H1 (cell line): Measurements from ENCODE around the gene DNAAF5. TPM values are rescaled to one million over a fixed set of nuclear protein-coding genes. Genes with fewer than 3 reads are reported as not detected.

Experiments
- BRCA1 ChIP-seq: IDR thresholded peaks from 2 replicates; pipeline ENCODE4 v1.6.1; 2012; ENCODE audit warnings: low read depth, low read length, improper control_type of control experiment
- EGR1 ChIP-seq: IDR thresholded peaks from 2 replicates; pipeline ENCODE4 v1.6.1; 2011; ENCODE audit warnings: low read depth, low read length, borderline replicate concordance
- JUN ChIP-seq: IDR thresholded peaks from 2 replicates; pipeline ENCODE4 v1.6.1; 2011; ENCODE audit warnings: low read depth, mild to moderate bottlenecking, improper control_type of control experiment, low read length
- MAFK ChIP-seq: IDR thresholded peaks from 2 replicates; pipeline ENCODE4 v1.6.1; 2012; ENCODE audit warnings: low read depth, mild to moderate bottlenecking, improper control_type of control experiment, low read length
- SIN3A ChIP-seq, 2 experiments: IDR thresholded peaks in 1 of 2; conservative IDR thresholded peaks in 1 of 2; 2 replicates each; pipeline ENCODE4 v1.6.1; 2011 to 2012; ENCODE audit warnings: low read length in 2 of 2, improper control_type of control experiment in 1 of 2, low read depth in 1 of 2, mild to moderate bottlenecking in 1 of 2
- polyA plus RNA-seq, 7 experiments: library from polyadenylated mRNA; depleted of rRNA in 3 of 7; stranded (reverse) in 5 of 7; unstranded in 2 of 7; fragments of >200 nt in 5 of 7; fragments of 200-250 nt in 2 of 7; gene quantifications; 1 replicate in 5 of 7; 2 replicates in 1 of 7; 4 replicates in 1 of 7; pipeline versions ENCODE4 v1.2.1 to v1.2.3, GENCODE V29; 2011 to 2013; ENCODE audit warnings: missing spikeins in 2 of 7, mixed read lengths in 2 of 7
- total RNA-seq: library from RNA; stranded (reverse); fragmentation: NEBNext Ultra II Directional; extraction: Animal tissue kit (Norgen Biotek cat#: 25700); gene quantifications from 2 replicates; pipeline ENCODE4 v1.2.1, GENCODE V29; 2021
- TF ChIP-seq, protein P1 (sequence below): fragments of 300-600 bp; sonication (generic); IDR thresholded peaks from 2 replicates; pipeline ENCODE4 v1.7.1; 2012; ENCODE audit warnings: low read length, moderate library complexity, mild to moderate bottlenecking, inconsistent platforms; ENCODE audit not compliant: insufficient replicate concordance

The DNAAF5 gene
- total and polyA plus RNA-seq, 2 of the 8 experiments (the other 6 are each of a cell fraction or from before 2014, with no cell fraction given), result 55.1 to 95.9 TPM

DNA sequence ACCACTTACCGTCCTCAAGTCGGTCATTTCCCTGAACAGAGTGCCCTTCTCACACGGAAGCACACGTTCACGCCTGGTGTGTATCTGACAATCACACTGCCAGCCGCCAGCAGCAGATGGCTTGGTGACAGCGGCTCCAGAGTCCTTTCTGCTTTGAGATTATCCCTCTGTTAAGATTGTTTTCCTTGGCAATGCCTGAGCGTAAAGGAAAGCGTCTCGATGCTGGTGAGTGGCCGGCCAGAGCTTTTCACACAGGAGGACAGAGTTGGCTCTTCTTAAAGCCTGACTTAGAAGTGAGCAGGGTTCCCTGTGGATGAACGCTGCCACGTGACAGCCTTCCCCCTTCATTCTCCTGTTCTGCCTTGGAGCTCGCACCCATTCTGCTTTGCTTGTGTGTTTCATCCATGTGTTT, 22.6 kb downstream of the DNAAF5 start (continued):
- TF ChIP-seq, protein P1, sequence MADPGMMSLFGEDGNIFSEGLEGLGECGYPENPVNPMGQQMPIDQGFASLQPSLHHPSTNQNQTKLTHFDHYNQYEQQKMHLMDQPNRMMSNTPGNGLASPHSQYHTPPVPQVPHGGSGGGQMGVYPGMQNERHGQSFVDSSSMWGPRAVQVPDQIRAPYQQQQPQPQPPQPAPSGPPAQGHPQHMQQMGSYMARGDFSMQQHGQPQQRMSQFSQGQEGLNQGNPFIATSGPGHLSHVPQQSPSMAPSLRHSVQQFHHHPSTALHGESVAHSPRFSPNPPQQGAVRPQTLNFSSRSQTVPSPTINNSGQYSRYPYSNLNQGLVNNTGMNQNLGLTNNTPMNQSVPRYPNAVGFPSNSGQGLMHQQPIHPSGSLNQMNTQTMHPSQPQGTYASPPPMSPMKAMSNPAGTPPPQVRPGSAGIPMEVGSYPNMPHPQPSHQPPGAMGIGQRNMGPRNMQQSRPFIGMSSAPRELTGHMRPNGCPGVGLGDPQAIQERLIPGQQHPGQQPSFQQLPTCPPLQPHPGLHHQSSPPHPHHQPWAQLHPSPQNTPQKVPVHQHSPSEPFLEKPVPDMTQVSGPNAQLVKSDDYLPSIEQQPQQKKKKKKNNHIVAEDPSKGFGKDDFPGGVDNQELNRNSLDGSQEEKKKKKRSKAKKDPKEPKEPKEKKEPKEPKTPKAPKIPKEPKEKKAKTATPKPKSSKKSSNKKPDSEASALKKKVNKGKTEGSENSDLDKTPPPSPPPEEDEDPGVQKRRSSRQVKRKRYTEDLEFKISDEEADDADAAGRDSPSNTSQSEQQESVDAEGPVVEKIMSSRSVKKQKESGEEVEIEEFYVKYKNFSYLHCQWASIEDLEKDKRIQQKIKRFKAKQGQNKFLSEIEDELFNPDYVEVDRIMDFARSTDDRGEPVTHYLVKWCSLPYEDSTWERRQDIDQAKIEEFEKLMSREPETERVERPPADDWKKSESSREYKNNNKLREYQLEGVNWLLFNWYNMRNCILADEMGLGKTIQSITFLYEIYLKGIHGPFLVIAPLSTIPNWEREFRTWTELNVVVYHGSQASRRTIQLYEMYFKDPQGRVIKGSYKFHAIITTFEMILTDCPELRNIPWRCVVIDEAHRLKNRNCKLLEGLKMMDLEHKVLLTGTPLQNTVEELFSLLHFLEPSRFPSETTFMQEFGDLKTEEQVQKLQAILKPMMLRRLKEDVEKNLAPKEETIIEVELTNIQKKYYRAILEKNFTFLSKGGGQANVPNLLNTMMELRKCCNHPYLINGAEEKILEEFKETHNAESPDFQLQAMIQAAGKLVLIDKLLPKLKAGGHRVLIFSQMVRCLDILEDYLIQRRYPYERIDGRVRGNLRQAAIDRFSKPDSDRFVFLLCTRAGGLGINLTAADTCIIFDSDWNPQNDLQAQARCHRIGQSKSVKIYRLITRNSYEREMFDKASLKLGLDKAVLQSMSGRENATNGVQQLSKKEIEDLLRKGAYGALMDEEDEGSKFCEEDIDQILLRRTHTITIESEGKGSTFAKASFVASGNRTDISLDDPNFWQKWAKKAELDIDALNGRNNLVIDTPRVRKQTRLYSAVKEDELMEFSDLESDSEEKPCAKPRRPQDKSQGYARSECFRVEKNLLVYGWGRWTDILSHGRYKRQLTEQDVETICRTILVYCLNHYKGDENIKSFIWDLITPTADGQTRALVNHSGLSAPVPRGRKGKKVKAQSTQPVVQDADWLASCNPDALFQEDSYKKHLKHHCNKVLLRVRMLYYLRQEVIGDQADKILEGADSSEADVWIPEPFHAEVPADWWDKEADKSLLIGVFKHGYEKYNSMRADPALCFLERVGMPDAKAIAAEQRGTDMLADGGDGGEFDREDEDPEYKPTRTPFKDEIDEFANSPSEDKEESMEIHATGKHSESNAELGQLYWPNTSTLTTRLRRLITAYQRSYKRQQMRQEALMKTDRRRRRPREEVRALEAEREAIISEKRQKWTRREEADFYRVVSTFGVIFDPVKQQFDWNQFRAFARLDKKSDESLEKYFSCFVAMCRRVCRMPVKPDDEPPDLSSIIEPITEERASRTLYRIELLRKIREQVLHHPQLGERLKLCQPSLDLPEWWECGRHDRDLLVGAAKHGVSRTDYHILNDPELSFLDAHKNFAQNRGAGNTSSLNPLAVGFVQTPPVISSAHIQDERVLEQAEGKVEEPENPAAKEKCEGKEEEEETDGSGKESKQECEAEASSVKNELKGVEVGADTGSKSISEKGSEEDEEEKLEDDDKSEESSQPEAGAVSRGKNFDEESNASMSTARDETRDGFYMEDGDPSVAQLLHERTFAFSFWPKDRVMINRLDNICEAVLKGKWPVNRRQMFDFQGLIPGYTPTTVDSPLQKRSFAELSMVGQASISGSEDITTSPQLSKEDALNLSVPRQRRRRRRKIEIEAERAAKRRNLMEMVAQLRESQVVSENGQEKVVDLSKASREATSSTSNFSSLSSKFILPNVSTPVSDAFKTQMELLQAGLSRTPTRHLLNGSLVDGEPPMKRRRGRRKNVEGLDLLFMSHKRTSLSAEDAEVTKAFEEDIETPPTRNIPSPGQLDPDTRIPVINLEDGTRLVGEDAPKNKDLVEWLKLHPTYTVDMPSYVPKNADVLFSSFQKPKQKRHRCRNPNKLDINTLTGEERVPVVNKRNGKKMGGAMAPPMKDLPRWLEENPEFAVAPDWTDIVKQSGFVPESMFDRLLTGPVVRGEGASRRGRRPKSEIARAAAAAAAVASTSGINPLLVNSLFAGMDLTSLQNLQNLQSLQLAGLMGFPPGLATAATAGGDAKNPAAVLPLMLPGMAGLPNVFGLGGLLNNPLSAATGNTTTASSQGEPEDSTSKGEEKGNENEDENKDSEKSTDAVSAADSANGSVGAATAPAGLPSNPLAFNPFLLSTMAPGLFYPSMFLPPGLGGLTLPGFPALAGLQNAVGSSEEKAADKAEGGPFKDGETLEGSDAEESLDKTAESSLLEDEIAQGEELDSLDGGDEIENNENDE, result no peak
- no peak for TF ChIP-seq BRCA1
- no peak for TF ChIP-seq JUN
- TF ChIP-seq EGR1, result no peak
- no peak for TF ChIP-seq MAFK
- TF ChIP-seq SIN3A (conservative IDR thresholded peaks at IDR 0.05 in 1 of 2, IDR thresholded peaks at IDR 0.05 in 1 of 2; ENCODE audit: low read depth in 1 of 2, low read length in 2 of 2), result no peak
